UCSD-AML1 (cell line): ENCODE data around the gene FEZF2.

Source experiments
- DNase-seq: peaks from one replicate; lab custom pipeline; 2025; ENCODE audit not compliant: unreplicated experiment; lab: John Stamatoyannopoulos, UW

The FEZF2 gene

DNA sequence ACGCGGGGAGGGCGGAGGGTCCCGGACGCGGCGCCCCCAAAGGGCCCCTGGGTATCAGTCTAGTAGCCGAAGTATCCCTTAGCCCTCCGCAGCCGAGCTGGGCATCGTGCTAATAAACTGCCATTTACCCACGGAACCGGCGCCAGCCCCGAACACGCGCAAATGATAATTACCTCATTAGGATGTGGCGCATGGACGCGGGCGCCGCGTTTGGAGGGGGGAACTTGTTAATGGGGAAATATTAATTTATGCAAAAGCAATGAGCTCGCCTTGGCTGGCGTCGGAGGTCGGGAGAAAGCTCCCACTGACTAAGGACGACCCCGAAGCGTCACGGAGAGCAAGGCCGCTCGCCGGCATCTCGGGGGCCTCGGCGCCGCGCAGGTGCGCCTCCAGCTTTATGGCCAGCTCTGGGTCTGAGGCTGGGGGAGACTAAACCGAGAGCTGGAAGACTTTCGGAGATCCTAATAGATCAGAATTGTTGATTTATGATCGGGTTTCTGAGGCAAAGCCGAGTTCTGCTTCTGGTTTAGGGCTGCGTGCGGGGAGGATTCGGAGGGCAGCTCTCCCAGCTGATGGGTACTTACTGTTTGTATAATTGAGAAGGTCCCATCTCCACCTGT is 474 bp upstream of the FEZF2 start:
- DNase-seq = no peak

DNA sequence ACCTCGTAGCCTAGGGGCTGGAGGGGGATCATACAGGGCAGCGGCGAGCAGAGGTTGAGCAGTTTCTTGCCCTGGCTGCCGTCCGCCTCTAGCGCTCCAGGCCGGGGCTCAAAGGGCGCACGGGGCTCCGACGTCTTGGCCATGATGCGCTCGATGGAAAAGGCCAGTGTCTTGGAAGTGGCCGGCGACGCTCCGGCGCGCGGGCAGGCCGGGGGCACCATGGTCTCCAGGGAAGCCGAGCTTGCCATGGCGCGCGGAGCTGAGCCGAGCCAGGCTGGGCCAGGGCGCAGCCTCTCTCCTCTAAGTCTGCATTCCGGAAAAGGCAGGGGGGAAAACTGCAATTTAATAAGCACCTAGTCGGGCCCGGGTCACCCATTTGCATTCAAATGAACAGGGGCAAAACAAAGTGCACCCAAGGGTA is 719 bp downstream of the FEZF2 start:
- DNase-seq = no peak

DNA sequence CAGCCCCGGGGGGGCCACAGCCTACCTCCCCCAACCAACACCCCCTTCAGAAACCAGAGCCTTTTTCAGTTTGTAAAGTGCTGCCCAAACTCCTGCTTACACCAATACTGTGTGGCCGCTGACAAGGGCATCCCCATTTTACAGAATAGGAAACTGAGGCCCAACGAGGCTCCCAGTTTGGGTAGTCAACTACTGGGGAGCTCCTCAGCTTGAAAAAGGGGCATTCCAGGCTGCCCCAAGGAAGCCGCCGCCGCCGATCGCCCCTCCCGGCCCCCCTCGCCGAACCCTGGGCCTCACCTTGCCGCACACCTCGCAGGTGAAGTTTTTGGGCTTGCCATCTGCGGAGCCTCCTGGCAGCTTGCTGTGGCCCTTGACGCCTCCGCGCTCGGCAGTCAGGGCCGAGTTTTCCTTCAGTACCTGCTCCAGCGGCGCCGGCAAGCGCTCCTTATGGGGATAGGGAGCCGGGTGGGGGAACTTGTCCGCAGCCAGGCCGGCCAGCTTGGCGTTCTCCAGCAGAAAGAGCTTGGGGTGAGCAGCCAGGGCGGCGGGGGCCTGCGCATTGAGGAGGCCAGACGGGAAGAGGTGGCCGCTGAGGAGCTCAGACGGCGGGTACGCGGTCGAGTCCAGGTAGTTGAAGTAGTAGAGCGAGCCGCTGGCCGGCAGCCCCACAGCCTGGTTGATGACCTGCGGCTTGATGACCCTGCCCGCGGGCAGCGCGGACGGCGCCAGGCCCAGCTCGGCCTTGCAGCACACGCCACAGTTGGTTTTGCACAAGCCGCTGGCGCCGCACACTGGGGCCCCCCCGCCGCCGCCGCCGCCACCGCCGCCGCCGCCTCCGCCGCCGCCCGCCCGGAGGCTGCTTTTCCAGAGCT is 1.4 kb downstream of the FEZF2 start:
- no peak for DNase-seq

DNA sequence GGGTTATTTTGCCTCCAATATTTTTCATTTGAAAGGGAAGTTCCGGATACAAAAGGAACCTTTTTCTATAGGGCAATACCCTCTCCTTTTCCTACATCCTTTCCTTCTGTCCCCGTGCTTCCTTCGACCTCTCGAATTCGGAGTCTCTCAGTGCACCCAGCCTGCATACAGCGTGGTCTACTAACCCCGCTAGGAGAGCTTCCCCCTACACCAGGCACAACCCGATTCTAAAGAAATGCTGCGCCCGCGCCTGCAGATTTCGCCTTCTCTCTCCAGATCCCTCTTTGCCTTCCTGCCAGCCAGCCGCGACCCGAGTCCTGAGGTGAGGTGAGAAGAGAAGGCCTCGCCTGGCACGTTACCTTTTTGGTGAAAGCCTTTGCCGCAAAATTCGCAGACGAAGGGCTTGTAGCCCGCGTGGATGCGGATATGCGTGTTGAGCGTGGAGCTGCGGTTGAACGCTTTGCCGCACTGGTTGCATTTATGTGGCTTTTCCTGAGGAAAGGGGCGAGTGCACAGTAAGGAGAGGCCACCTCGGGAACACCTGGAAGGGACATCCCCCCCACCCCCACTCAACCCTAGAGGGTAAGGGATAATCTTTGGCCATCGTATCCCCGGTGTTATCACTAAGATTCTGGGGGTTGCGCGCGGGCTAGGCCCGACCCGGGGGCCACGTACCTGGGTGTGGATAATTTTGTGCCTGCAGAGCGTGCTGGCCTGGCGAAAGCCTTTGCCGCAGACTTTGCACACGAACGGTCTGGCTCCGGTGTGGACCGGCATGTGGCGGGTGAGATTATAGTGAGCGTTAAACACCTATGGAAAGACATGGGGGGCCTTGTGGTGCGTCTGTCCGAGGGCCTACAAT is 2.3 kb downstream of the FEZF2 start:
- DNase-seq = no peak

DNA sequence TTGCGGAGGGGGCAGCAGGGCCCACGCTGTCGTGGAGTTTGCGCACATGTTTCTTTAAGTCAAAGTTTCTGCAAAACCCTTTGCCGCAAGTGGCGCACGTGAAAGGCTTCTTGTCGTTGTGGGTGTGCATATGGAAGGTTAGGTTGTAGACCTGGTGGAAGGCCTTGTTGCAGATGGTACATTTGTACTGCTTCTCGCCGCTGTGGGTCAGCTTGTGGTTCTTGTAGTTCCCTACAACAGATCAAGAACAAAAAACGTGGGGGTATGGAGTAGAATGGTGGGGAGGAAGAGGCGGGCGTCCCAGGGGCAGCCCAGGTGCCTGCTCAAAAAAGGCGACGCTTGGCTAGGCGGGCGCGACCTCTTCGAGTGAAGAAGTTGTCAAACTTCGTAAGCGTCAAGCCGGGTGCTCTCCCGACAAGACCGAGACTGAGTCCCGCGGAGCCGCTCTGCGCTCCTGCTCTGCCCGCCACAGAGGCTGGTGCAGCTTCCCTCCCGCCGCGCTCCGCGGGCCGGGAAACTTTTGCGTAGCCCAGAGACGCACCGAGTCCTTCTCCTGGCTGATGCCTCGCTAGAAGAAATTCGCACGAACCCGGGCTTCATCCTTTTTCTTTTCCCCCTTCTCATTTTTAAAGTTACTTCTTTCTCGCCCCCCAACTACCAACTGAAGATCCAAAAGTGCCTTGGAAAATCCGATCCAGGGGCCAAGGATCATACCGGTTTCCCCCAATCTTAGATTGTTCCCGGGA is 3.1 kb downstream of the FEZF2 start:
- DNase-seq = no peak

DNA sequence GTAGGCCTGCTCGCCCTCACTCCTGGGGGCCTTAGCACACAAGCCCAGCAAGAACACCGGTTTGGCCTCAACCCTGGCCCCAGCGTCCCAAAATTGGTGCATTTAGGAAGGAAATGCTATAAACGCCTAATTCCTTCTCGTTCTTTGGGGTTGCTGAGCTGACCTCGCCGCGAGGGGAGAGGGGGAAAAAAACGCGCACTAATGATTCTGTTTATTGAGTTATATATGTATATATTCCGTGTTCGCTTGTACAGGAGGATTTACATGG is 3.9 kb downstream of the FEZF2 start:
- DNase-seq = no peak

DNA sequence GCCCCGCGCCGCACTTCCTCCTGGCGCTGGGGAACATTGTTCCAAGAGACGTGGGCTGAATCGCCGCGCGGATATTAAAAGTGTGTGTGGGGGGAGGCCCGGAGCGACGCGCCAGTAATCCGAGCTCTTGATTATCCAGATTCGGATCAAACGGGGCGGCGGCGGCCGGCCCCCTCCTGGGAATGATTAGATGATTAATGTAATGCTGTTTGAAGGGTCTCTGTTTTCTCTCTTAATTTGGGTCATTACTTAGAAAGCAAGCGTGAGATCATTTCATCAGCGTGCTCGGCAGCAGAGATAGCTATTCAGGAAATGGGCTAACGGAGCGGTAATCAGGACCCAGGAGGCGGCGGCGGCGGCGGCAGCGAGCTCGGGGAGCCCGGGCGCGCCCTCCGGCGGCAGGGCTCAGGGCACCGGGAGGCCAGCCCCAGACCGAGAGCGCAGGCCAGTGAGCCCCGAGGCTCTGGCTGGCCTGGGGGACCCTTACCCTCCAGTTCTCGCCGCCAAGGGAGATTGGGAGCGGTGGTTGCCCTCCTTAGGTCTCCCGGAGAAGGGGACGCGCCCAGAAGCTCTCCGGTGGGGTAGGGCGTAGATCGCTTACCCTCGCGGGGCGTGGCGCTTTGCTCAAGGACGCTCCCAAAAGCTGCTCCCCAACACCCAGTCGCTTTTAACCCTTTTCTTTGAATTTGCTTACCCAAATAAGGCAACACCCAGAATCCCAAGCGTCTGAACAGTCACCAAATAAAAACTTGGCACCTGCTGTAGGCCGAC is 4.5 kb downstream of the FEZF2 start:
- no peak for DNase-seq

DNA sequence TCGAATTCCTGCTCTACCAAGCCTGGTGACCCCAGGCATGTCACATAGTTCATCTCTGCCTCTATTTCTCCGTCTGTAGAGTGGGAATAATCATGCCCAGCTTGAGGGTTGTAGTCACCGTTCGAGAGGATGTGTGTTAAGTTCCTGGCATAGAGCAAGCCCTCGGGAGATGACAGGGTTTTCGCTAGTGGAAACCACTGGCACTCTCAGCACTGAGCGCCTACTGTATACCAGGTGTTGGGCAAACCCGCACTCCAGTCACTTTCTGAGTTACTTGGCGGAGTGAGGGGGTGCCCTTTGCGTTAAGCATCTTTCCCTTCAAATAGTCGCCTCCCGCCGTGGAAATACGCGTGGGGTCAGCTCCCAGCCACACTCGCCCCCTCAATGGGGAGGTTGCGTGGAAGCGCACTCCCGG is 5.1 kb downstream of the FEZF2 start:
- DNase-seq = no peak

DNA sequence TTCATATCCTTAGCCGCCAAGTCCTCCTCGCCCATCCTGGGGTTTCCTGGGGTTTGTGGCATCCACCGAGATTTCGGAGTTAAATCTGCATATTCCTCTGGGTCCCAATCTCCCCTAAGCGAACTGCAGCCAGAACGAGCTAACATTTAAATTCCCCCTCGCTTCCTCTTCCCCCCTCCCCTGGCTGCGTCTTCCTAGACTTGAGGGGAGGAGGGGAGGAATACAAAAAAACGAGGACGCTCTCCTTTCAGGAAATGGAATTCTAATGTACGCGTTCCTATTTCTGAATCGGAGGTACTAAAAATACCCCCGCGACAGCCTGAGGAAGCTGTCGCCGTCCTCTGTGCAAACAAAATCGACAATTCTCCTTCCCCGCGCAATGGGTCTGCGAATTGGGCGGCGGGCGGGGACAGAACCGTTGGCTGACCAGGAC is 5.6 kb downstream of the FEZF2 start:
- no peak for DNase-seq

DNA sequence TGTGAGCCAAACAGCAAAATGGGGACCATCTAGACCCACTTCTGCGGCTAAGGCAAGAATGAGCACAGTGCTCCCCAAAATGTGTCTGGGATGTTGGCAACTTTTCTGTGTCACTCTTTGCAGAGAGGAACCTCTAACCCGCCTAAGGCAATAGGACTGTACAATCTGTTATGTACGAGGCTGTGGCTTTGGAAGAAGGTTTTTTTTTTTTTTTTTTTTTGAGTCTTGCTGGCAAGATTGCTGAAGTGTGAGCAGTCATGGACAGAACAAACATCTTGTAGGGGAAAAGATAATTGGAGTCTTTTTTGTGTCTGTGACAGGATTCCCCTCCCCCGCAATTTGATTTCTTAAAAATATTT is 7.2 kb downstream of the FEZF2 start:
- DNase-seq = no peak

DNA sequence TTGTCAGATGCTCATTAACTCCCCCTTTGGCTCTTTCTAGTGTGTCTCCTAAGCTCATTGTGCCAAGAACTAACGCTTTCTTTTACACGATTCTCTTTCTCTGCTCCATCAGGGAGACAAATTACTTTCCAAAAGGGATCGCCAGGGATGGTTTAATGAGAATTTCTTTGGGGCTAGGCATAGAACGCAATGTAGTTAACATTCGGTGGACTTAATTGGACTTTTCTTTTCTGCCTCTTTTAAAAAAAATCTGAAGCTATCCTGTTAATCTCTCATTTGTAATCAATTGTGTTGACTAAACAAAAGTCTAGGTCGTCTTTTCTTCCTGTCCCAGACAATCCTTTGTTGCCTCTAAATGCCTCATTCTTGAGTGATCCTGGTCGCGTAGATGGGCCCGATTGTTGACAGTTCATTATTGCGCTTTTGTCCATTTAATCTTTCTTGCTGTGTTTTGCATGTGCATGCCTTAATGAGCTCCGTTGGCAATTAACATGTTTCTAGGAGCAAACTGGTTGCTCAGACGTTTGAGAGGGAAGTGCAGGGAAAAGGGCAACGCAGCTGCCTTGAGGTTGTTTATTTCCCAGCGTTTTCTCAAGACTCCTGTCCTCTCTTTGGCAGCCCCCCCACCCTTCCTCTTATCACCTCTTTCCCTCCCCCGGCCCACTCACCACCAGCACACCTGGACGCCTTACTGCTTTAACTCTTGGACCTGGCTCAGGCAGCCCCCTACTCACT is 7.8 kb downstream of the FEZF2 start:
- no peak for DNase-seq

DNA sequence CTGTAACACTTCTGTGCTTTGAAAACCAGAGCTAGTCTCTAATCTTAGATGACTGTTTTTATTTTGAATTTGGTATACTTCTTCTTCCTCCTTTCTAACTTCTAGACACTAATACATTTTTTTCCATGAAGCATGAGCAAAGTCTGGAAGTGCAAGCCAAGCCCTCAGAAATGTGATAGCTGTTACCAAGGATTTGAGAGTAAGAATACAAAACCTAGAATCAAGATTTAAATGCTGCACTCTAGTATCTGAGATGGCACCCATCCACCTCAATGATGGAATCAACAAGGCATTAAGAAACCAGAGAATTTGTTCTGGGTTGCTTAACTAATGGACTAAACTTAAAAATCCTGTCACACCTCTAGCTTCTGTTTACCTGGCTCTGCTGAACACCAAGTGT is 9.2 kb downstream of the FEZF2 start:
- no peak for DNase-seq

DNA sequence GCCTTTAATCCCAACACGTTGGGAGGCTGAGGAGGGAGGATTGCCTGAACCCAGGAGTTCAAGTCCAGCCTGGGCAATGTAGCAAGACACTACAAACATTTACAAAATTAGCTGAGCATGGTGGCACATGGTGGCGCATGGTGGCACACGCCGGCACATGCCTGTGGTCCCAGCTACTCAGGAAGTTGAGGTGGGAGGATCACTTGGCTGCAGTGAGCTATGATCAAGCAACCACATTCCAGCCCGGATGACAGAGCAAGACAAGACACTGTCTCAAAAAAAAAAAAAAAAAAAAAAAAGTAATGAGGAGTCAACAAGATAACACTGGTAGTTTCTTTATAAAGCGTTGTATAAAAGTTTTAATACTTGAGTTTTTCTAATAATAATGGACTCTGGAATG is 10.1 kb downstream of the FEZF2 start:
- DNase-seq = no peak

DNA sequence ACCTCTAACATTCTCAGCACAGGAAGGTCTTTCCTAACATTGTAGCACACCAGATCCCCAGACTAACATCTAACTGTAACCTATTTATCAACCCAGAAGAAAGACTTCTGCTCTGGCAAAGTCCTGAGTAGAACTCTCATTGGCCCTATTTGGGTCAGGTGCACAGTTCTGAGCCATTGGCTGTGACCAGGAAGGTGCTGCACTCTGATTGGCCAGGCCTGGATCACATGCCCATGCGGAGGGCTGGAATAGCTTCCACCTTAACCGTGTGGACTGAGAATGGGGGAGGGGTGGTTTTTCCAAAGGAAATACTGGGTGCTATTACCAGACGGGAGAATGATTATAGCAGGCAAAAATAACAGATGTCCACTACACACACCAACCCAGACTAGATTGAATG is 11.5 kb downstream of the FEZF2 start:
- DNase-seq = no peak

DNA sequence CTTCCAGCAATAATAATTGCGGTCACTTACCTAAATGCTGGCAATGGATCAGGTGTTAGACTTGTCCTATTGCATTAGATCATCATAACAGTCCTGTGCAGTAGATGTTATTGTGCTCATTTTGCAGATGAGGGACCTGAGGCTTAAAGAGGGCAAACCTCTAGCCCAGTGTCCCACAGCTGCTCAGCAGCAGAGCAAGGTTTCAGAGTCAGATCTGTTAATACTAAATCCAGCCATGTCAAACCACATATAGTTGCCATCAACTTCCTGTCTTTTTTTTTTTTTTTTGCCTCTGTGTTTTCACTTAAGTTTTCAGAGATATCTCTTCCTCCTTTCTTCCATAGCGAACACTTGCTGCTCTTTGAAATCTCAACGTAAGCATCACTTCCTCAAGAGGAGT is 12.1 kb downstream of the FEZF2 start:
- no peak for DNase-seq

DNA sequence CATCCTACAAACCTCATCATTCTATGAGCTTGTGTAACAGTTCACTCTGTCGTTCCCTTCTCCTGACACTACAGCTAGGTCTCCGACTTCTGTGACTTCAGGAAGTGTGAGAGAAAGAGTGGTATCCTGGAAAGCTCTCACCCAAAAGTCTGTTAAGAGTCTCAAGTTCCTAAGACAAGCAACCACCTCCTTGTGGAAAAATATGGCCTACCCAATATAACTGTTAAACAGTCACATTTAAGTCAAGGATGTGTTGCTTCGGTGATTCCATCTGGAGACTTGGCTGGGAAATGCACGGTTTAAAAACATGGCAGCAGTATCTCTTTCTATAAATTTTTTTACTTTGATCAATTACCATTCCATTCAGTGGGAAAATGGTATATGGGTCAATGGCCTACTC is 13.8 kb downstream of the FEZF2 start:
- no peak for DNase-seq

DNA sequence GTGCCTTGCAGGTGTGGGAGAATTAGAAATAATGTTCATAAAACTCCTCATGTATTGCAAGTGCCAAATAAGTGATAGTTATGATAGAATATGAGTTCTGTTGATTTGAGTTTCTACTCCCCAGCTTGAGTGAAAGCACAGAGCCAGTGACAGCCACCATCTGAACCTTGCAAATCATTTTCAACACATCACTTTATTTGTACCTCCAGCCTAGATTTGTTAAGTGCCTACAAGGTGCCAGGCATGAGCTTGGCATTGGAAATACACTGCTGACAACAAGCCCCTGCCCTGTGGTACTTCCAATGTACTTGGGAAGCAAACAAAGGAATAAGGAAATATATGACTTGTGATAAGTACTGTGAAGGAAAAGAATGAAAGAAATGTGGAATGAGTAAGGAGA is 17.0 kb downstream of the FEZF2 start:
- DNase-seq = no peak

DNA sequence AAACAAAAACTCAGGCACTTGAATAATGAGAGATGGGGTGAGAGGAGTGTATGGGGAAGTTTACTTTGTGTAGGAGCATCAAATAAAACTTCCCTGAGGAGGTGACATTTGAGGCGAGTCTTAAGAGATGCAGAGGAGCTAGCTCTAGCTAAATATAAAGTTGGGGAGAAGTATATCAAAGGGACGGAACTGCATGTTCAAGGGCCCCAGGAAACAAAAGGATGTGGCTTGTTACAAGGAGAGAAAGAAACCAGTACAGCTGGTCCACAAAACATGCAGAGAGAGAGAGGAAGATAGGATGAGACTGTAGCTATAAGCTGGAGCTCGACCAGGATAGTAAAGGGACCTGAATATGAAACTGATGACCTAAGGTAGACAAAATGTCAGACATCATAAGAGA is 17.6 kb downstream of the FEZF2 start:
- DNase-seq = no peak

DNA sequence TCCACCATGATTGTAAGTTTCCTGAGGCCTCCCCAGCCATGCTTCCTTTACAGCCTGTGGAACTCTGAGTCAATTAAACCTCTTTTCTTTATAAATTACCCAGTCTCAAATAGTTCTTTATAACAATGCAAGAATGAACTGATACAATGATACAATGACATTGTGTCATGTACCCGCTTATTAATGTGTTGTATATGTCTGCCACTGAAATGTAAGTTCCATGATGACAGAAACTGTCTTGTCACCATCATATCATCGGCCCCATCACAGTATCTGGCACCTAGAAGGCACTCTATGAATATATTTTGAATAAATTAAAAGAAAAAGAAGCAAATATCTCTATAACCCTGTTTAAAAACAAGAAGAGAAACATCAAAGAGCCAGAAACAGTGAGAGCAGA is 29.6 kb downstream of the FEZF2 start:
- DNase-seq = no peak

DNA sequence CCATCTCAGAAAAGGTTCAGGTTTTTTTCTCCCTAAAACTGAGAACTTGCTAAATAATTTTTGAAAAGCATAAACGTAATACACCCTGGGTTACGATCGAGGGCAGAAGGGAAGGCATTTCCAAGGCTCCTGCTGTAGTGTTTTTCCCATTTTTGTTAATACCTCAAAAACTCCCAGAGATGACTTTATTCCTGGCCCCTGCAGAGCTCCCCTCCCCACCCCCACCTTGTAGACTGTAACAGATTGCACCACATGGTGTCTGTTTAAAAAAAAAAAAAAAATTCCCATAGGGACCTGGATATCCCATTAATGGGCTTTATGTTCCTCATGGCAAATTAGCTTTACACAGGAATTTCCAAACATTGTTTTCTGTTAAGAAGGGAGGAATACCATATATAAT is 38.2 kb downstream of the FEZF2 start:
- no peak for DNase-seq
